ENCODE results near the gene RASSF8.

The RASSF8 gene

DNA sequence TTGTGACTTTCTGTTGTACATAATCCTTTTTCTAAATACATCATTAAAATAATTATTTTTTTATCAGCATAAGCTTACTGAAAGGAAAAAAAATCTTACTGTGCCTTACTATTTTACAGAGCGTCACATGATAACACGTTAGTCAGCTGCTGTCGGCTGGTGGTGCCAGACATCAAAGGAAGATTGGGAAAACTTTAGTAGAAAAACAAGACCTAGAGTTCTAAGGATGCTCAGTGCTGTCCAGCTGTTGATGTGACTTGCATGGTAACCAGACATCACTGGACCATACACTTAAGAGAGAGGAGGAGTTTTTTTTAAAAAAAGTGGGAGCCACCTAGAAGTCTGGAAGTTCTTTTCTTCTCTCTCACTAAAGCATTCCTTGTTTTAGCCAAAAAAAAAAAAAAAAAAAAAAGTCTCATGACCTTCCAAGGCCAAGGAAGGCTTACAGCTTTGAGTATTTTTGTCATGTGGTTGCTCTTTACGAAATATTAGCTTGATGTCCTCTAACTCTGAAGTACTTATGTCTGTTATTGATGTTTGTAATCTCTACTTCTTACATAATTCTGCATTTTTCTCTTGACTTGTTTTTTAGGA lies 4.5 kb downstream of the RASSF8 start:
- DNase-seq = no peak

DNA sequence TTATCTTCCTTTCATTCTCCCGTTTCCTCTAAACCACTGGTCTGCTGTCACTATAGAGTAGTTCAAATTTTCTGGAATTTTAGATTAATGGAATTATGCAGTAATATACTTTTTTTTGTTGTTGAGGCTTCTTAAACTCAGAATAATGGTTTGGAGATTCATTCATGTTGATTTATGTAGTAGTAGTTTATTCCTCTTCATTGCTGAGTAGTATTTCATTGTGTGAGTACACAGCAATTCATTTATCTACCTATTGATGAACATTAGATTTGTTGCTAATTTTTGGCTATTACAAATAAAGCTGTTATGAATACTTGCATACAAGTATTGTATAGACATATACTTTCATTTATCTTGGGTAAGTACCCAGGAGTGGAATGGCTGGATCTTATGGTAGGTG lies 7.2 kb downstream of the RASSF8 start:
- no peak for DNase-seq

DNA sequence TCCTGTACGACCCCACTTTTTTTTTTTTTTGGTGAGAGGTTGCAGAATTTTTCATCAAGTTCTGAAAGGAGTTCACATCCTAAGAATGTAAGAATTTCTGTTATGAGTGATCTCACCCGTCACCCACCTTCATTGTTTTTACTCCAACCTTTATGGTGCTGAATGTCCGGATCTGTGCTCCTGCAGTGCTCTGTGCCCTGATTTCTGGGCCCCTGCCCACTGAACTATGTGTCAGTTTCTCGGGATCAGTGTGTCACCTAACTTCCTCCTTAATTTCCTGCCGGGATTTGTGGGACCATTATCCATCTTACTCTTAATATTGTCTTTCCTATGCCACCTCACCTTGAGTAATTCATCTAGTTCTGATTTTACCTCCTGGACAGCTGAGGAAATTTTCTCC lies 11.6 kb downstream of the RASSF8 start:
- DNase-seq = no peak

- no peak for DNase-seq
Observed at GRCh38 chr12:25970916-25971653, 12.6 kb downstream of the RASSF8 start.

- DNase-seq = no peak
Observed at GRCh38 chr12:25971654-25972041, 13.2 kb downstream of the RASSF8 start.

GRCh38 chr12:25972783-25973182 lies 14.3 kb downstream of the RASSF8 start:
- DNase-seq = no peak

- DNase-seq = no peak
Observed at GRCh38 chr12:25975179-25975578, 16.7 kb downstream of the RASSF8 start.

DNA sequence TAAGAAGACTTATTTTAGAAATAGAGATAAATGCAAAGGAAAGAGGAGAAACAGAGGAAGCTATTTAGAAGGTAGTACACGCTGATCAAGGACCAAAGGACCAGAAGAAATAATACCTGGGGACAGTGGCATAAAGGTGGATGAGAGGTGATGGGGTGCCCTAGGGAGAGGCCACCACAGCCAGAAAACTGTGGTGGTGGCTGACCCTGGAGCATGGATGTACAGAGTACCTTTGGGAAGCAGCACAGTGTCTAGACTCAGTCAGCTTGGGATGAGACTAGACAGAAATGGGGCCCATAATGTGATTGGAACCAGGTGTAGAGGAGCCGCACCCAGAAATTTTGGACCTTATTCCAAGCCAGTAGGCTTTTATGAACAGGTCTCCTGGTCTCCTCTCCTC lies 17.2 kb downstream of the RASSF8 start:
- no peak for DNase-seq

DNA sequence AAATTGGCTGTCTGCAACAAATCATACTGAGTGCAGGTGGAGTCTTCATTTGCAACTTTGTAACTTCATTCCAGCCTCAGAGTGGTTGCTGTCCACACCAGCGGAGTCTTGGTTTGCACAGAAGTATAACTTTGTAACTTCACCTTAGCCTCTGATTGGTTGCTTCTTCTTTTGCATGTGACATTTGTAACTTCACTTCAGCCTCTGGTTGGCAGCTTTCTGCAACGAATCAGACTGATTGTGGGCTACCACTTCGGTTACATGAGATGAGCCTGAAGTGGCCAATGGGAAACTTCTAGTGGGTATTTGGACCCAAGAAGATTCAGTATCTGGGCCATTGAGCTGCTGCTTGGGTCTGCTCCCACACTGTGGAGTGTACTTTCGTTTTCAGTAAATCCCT lies 17.8 kb downstream of the RASSF8 start:
- DNase-seq = no peak

DNA sequence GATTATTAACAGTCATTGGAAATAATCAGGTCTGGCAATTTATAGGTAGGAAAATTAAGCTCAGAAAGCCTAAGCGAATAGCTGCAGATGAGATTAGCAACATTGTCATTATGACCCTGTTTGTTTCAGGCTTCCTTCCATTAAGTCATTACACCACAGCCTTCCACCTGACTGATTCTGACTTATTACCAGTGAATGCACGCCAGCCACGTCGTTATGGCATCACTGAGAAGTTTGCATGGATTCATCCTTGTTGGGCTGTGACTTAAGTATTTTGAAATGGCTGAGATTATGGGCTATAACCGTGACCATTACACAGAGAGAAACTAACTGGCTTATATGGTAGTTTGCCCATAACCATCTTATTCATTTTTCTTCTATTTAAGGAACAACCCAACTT lies 18.6 kb downstream of the RASSF8 start:
- DNase-seq = no peak

DNA sequence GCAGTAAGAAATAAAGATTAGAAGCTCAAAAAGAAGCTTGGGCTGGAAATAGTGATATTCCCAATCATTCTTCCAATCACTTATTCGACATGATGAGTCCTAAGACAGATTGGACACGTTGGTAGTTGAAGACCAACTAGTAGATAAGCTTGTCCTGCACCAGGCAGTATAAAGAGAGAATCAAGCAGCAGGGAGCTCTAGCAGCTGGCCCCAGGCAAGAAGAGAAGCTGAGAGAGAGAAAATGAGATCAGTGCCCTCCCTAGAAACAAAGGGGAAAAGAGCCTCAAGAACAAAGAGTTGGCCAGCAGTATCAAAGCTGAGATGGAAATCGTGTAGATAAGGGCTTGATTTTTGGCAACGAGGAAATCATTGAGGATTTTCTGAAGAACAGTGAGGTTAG lies 20.6 kb downstream of the RASSF8 start:
- DNase-seq = no peak

DNA sequence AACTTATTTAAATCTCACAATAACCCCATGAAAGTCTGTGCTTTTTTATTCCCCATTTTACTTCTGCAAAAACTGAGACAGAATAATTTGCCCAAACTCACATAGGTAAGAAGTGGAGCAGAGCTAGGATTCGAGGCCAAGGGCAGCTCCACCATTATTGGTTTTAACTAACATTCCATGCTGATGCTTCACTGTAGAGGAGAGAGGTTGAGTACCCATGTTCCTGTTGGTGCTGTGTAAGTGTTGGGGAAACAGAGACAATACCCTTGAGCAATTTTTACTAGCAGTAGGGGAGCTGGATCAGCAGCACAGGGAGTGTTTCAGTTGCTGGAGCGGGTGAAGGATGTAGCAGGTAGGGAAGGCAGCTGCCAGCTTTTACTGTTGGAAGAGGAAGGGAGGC lies 21.1 kb downstream of the RASSF8 start:
- DNase-seq = no peak

- DNase-seq = no peak
Observed at GRCh38 chr12:25980035-25980434, 21.6 kb downstream of the RASSF8 start.

DNA sequence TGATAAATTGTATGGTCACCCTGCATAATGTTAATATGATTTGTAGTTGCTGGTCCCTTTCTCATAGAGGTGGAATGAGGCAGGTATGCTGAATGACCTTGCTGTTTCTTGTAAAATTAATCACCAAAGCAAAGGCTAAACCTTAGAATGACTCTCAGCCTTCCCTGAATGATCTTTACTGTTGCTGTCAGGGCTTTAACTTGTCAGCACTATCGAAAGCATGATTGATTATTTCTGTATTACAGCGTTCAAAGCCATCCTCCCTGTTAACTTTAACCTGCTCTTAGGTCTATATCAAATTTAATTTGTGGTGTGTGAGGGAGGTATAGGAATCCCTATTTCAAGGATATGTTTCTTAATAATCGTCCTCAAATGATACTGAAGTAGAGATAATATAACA lies 23.1 kb downstream of the RASSF8 start:
- DNase-seq = no peak

GRCh38 chr12:25982416-25982815 lies 23.9 kb downstream of the RASSF8 start:
- no peak for DNase-seq

DNA sequence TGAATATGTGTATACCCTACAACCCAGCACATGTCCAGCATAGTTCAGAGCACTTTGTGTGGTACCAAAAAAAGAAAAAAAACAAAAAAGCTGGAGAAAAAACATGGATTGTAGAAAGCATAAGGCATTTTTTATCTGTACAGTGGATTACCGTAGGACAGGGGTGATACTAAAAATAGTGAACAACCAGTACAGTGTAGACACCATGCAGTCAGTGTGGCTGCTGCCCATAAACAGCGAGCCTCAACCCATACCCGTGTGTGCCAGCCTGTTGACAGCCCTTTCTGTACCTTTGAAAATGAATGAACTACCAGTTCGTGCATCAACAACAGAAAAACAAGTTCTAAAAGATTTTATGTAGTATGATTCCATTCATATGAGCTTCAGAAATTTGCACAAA lies 25.1 kb downstream of the RASSF8 start:
- DNase-seq = no peak

GRCh38 chr12:25984759-25985158 lies 26.3 kb downstream of the RASSF8 start:
- no peak for DNase-seq

GRCh38 chr12:25985316-25986175 lies 27.1 kb downstream of the RASSF8 start:
- no peak for DNase-seq

DNA sequence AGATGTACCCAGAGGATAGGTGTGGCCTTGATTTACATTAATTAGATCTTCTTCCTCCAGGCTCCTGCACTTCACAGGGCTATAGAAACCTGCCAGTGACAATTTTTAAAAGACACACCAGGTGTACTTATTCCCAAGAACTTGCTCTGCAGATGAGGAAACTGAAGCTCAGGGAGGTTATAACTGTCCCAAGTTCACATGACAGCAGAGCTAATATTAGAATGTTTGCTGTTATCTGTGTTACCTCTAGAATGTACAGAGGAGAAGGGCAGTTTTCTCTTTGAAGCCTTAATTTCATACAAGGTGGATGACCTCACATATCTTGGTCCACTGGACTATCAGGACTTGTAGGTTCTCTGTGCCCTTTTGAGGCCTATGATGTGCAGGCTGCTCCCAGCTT lies 27.7 kb downstream of the RASSF8 start:
- DNase-seq = no peak

DNA sequence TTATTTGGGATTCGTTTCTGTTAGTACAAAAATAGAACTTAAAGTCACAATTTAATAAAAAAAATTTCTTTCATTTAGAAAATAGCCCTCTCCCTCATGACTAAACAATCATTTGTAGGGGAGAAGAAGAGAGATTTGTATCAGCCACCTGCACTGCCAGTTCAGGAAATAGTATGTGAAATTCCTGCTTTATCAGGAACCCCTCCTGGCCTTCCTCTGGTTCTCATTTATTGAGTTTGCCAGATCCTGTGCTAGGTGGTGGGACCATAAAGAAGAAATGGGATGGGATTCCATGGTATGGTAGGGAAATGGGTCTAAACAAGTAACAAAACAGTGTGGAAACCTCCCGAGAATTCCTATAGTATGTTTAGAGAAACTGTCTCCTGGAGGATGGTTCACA lies 30.0 kb downstream of the RASSF8 start:
- no peak for DNase-seq

DNA sequence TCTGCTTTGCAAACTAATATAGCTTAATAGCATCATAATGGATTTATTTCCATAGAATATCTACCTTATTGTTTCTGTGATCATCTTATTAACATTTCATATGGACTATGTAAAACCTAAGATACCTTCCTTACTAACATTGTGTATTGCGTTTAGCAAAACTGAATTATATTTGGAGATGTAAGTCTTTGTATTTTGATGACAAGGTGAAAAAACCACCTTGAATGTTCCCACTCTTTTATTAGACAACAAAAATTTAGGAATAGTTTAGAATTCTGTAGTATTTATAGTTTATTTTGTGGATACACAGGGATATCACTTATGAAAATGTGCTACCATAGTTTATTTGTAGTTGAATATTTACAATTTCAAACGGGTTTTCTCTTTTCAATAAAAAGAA lies 32.0 kb downstream of the RASSF8 start:
- DNase-seq = no peak

GRCh38 chr12:25992026-25992782 lies 33.7 kb downstream of the RASSF8 start:
- no peak for DNase-seq

DNA sequence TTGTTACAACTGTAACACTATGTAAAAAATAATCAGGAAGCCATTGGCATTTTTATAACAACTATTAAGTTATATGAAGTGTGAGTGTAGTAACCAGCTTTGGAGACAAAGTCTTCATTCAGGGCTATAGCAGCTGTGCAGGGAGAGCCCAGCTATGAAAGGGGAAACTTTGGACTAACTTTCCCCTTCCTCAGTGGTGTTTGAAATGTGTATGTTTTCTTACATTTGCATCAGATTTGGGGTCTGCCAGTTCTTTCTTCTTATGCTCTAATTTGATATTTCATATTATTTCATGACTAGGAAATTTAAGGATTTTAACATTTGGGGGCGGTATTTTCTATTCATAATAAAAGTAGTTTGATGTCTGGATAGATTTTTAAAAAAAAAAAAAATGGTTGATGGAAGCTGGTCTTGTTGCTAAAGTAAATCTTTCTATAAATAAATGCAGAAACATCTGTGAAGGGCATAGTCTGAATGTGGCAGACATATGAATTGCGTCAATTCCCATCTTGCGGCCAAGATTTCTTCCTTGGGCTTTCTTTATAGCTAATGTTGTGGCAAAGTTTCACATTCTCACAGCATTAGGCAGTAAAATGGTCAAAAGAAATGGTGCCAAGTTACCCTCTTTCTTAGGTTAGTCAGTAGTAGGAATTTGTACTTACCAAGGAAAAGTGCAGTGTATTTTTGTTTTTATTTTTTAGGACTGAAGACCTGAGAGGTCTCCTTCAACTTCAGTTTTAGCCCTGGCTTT lies 35.6 kb downstream of the RASSF8 start:
- no peak for DNase-seq

Measured in suppressor macrophage treated with lipopolysaccharide for 1 hour (primary cell).